ENCODE data around the gene KIF25.

Gene KIF25

GRCh38 chr6:168054765-168055560, 57.5 kb downstream of the KIF25 start:
- Histone ChIP-seq H3K27me3 (ENCODE audit: low read length) (no peaks in the 10 kb centered on the region), H3K36me3 (ENCODE audit: low read length) (no peaks in the 10 kb centered on the region), H3K9me3 (ENCODE audit: insufficient read depth, low read length) (no peaks in the 10 kb centered on the region), H3K4me3 (ENCODE audit: insufficient read depth, low read length, poor library complexity, severe bottlenecking) (no peak overlapping the region), H3K79me2 (ENCODE audit: insufficient read depth, low read length) (no peaks in the 10 kb centered on the region), H3K4me2 (ENCODE audit: low read depth, low read length, poor library complexity, severe bottlenecking) (no peak overlapping the region), H3K27ac (ENCODE audit: low read depth, low read length) (no peak overlapping the region), H3K9ac (ENCODE audit: low read length) (no peak overlapping the region), H3K9me2 (replicated peaks; ENCODE audit: insufficient read depth, low read length) (no peaks in the 10 kb centered on the region), H4K20me1 (ENCODE audit: low read depth, low read length) (no peaks in the 10 kb centered on the region), H2AFZ (ENCODE audit: low read depth, low read length, severe bottlenecking) (no peak overlapping the region), H3F3A (ENCODE audit: insufficient read depth) (no peaks in the 10 kb centered on the region)
- TF ChIP-seq CTCF (IDR thresholded peaks at IDR 0.05; ENCODE audit: insufficient read depth, low read length, poor library complexity, severe bottlenecking) (no peak), EZH2phosphoT487 (conservative IDR thresholded peaks at IDR 0.05; ENCODE audit: low read length) (no peak)

GRCh38 chr6:168055696-168056489, 58.4 kb downstream of the KIF25 start:
- H3K4me3 ChIP-seq (ENCODE audit: insufficient read depth, low read length, poor library complexity, severe bottlenecking) = no peak overlapping the region
- no peak overlapping the region for H3K4me2 ChIP-seq (ENCODE audit: low read depth, low read length, poor library complexity, severe bottlenecking)
- no peaks in the 10 kb centered on the region for H3K27me3 ChIP-seq (ENCODE audit: low read length)
- H4K20me1 ChIP-seq (ENCODE audit: low read depth, low read length) = no peaks in the 10 kb centered on the region
- no peaks in the 10 kb centered on the region for H3K79me2 ChIP-seq (ENCODE audit: insufficient read depth, low read length)
- no peaks in the 10 kb centered on the region for H3F3A ChIP-seq (ENCODE audit: insufficient read depth)
- H3K9me2 ChIP-seq (replicated peaks; ENCODE audit: insufficient read depth, low read length) = no peaks in the 10 kb centered on the region
- no peaks in the 10 kb centered on the region for H3K9me3 ChIP-seq (ENCODE audit: insufficient read depth, low read length)
- H3K36me3 ChIP-seq (ENCODE audit: low read length) = no peaks in the 10 kb centered on the region
- no peak overlapping the region for H2AFZ ChIP-seq (ENCODE audit: low read depth, low read length, severe bottlenecking)
- TF ChIP-seq EZH2phosphoT487 (conservative IDR thresholded peaks at IDR 0.05; ENCODE audit: low read length) = no peak
- no peak for TF ChIP-seq CTCF (IDR thresholded peaks at IDR 0.05; ENCODE audit: insufficient read depth, low read length, poor library complexity, severe bottlenecking)
- no peak overlapping the region for H3K27ac ChIP-seq (ENCODE audit: low read depth, low read length)
- H3K9ac ChIP-seq (ENCODE audit: low read length) = no peak overlapping the region

- H4K20me1 ChIP-seq (ENCODE audit: low read depth, low read length) = no peaks in the 10 kb centered on the region
- H3K9me2 ChIP-seq (replicated peaks; ENCODE audit: insufficient read depth, low read length) = no peaks in the 10 kb centered on the region
- no peak overlapping the region for H3K4me3 ChIP-seq (ENCODE audit: insufficient read depth, low read length, poor library complexity, severe bottlenecking)
- H3K79me2 ChIP-seq (ENCODE audit: insufficient read depth, low read length) = no peaks in the 10 kb centered on the region
- no peak overlapping the region for H3K9ac ChIP-seq (ENCODE audit: low read length)
- no peaks in the 10 kb centered on the region for H3K9me3 ChIP-seq (ENCODE audit: insufficient read depth, low read length)
- no peaks in the 10 kb centered on the region for H3K36me3 ChIP-seq (ENCODE audit: low read length)
- no peaks in the 10 kb centered on the region for H3K27me3 ChIP-seq (ENCODE audit: low read length)
- no peak overlapping the region for H3K4me2 ChIP-seq (ENCODE audit: low read depth, low read length, poor library complexity, severe bottlenecking)
- no peaks in the 10 kb centered on the region for H3F3A ChIP-seq (ENCODE audit: insufficient read depth)
- no peak overlapping the region for H3K27ac ChIP-seq (ENCODE audit: low read depth, low read length)
- no peak overlapping the region for H2AFZ ChIP-seq (ENCODE audit: low read depth, low read length, severe bottlenecking)
- no peak for TF ChIP-seq EZH2phosphoT487 (conservative IDR thresholded peaks at IDR 0.05; ENCODE audit: low read length)
- TF ChIP-seq CTCF (IDR thresholded peaks at IDR 0.05; ENCODE audit: insufficient read depth, low read length, poor library complexity, severe bottlenecking) = no peak
Measured at GRCh38 chr6:168056892-168057527, 59.5 kb downstream of the KIF25 start.

All from SU-DHL-6 (cell line).